Endothelial cell of umbilical vein (primary cell): ENCODE data around the gene ODF4. TPM values are rescaled to one million over a fixed set of nuclear protein-coding genes. Genes with fewer than 3 reads are reported as not detected.
A peak's percentile ranks its signal among the peaks of the same experiment; 100 is the strongest.

Experiments used
- BruUV-seq: library from RNA; stranded (reverse); fragments of 400-500 nt; replicated peaks from 2 replicates; lab custom pipeline; 2021; lab: Mats Ljungman, UMichigan
- CTCF ChIA-PET: fragments of 300-600, 350-600 bp; sonication (Branson Sonifier 250); formaldehyde crosslinking; loops from one replicate; lab custom pipeline; 2021; ENCODE audit warnings: antibody characterized with exemption, inconsistent platforms; lab: Charles Lee
- POLR2A ChIA-PET: fragments of 300-600, 350-600 bp; sonication (Branson Sonifier 250); formaldehyde crosslinking; loops from one replicate; lab custom pipeline; 2021; ENCODE audit warnings: antibody characterized with exemption, inconsistent platforms; lab: Charles Lee
- DNase-seq: peaks from one replicate; pipeline ENCODE4 v3.0.0-alpha.2; 2011; ENCODE audit warnings: low read depth, low spot score
- FAIRE-seq: peaks from 2 replicates; lab custom pipeline; 2011; peaks lifted over from hg19 to GRCh38; lab: Jason Lieb, UNC
- H2AFZ ChIP-seq: 2 replicates; pipeline ENCODE4 v1.6.0; 2012; ENCODE audit warnings: low read depth, low read length, control low read depth, inconsistent platforms
- H3K27ac ChIP-seq: 2 replicates; pipeline ENCODE4 v1.5.1; 2011; ENCODE audit warnings: low read depth, mild to moderate bottlenecking, control low read depth, low read length, moderate library complexity; ENCODE audit not compliant: insufficient read depth
- H3K27me3 ChIP-seq, 2 experiments: 2 replicates each; pipeline versions ENCODE4 v1.6.0 to v1.6.1; 2011; ENCODE audit warnings: low read length in 2 of 2, mixed read lengths in 1 of 2; ENCODE audit not compliant: control insufficient read depth in 2 of 2, insufficient read depth in 2 of 2
- H3K36me3 ChIP-seq, 2 experiments: 2 replicates in 1 of 2; 3 replicates in 1 of 2; pipeline ENCODE4 v1.5.1; 2011; ENCODE audit warnings: low read length in 2 of 2, mild to moderate bottlenecking in 1 of 2, moderate library complexity in 1 of 2; ENCODE audit not compliant: control insufficient read depth in 2 of 2, insufficient read depth in 2 of 2; ENCODE audit errors: extremely low read depth in 1 of 2
- H3K4me1 ChIP-seq: 3 replicates; pipeline ENCODE4 v1.5.1; 2011; ENCODE audit warnings: mild to moderate bottlenecking, low read length; ENCODE audit not compliant: control insufficient read depth, insufficient read depth; ENCODE audit errors: extremely low read depth
- H3K4me2 ChIP-seq: 2 replicates; pipeline ENCODE4 v1.6.1; 2011; ENCODE audit warnings: low read length, control low read depth, mixed read lengths; ENCODE audit not compliant: insufficient read depth
- H3K4me3 ChIP-seq, 3 experiments: fragments of 200-600 bp in 1 of 3; sonication (generic), shearing (Covaris generic) in 1 of 3; replicated peaks in 1 of 3; 2 replicates each; pipeline ENCODE4 v1.5.1; 2011 to 2016; ENCODE audit warnings: control low read depth in 3 of 3, low read length in 3 of 3, mild to moderate bottlenecking in 2 of 3, inconsistent platforms in 1 of 3, low read depth in 1 of 3, moderate library complexity in 1 of 3; ENCODE audit not compliant: insufficient read depth in 1 of 3
- H3K79me2 ChIP-seq: 2 replicates; pipeline ENCODE4 v1.6.0; 2012; ENCODE audit warnings: low read length, inconsistent platforms; ENCODE audit not compliant: control insufficient read depth, insufficient read depth
- H3K9ac ChIP-seq: replicated peaks from 2 replicates; pipeline ENCODE3; 2011; ENCODE audit warnings: low read length, control low read depth; ENCODE audit not compliant: insufficient read depth; ENCODE audit errors: extremely low read depth
- H3K9me1 ChIP-seq: replicated peaks from 3 replicates; pipeline ENCODE4 v1.6.0; 2011; ENCODE audit warnings: mild to moderate bottlenecking, low read length; ENCODE audit not compliant: control insufficient read depth, insufficient read depth; ENCODE audit errors: extremely low read depth
- H3K9me3 ChIP-seq: replicated peaks from 2 replicates; pipeline ENCODE4 v1.5.1; 2012; ENCODE audit warnings: low read length, inconsistent platforms; ENCODE audit not compliant: control insufficient read depth, insufficient read depth
- H4K20me1 ChIP-seq: replicated peaks from 2 replicates; pipeline ENCODE3; 2011; ENCODE audit warnings: mild to moderate bottlenecking, low read length; ENCODE audit not compliant: control insufficient read depth, insufficient read depth; ENCODE audit errors: extremely low read depth
- CTCF ChIP-seq, 2 donors: IDR thresholded peaks; 1 replicate in 1 of 2; 2 replicates in 1 of 2; pipeline ENCODE4 v1.5.1; 2011; ENCODE audit warnings: low read length in 2 of 2, mild to moderate bottlenecking in 2 of 2, moderate library complexity in 2 of 2, control low read depth in 1 of 2, inconsistent platforms in 1 of 2, low read depth in 1 of 2; ENCODE audit not compliant: insufficient read depth in 1 of 2; ENCODE audit errors: extremely low read depth in 1 of 2
- EZH2 ChIP-seq: IDR thresholded peaks from 2 replicates; pipeline ENCODE4 v1.6.1; 2012; ENCODE audit warnings: borderline replicate concordance, low read depth, mild to moderate bottlenecking, moderate library complexity, low read length, inconsistent platforms; ENCODE audit not compliant: severe bottlenecking
- FOS ChIP-seq: IDR thresholded peaks from 2 replicates; pipeline ENCODE4 v1.6.1; 2011; ENCODE audit warnings: mild to moderate bottlenecking, low read length, moderate library complexity, borderline replicate concordance; ENCODE audit not compliant: insufficient read depth
- GATA2 ChIP-seq: IDR thresholded peaks from 2 replicates; pipeline ENCODE4 v1.7.0; 2011; ENCODE audit warnings: low read depth, mild to moderate bottlenecking, moderate library complexity, mixed read lengths, low read length; ENCODE audit not compliant: insufficient read length, insufficient read depth
- JUN ChIP-seq: IDR thresholded peaks from 2 replicates; pipeline ENCODE4 v1.6.1; 2011; ENCODE audit warnings: borderline replicate concordance, low read depth; ENCODE audit not compliant: insufficient read length, insufficient read depth
- MAX ChIP-seq: IDR thresholded peaks from 2 replicates; pipeline ENCODE4 v1.6.1; 2011; ENCODE audit not compliant: insufficient read depth, insufficient read length
- MYC ChIP-seq: IDR thresholded peaks from one replicate; pipeline ENCODE4 v1.6.1; 2011; ENCODE audit warnings: mild to moderate bottlenecking, low read depth, low read length
- POLR2A ChIP-seq: IDR thresholded peaks from 2 replicates; pipeline ENCODE4 v1.6.1; 2012; ENCODE audit warnings: low read depth, mild to moderate bottlenecking, control low read depth, low read length
- POLR2AphosphoS5 ChIP-seq: IDR thresholded peaks from 2 replicates; pipeline ENCODE4 v1.6.1; 2012; ENCODE audit warnings: low read depth, mild to moderate bottlenecking, control low read depth, low read length, moderate library complexity; ENCODE audit not compliant: insufficient read depth
- dilution Hi-C: fragments of 300-500 bp; cut with MboI; formaldehyde crosslinking; loops from one replicate; pipeline ENCODE4 v1.15.0; 2019; ENCODE audit warnings: low sequenced_read_pairs; ENCODE audit not compliant: extremely low pct_ligation_motif_present
- intact Hi-C: fragments of 100-400 bp; cut with micrococcal nuclease; formaldehyde crosslinking; loops from one replicate; pipeline ENCODE4 v1.10.0; 2022
- polyA plus RNA-seq, 4 experiments: library from polyadenylated mRNA; depleted of rRNA in 3 of 4; stranded (reverse) in 3 of 4; unstranded in 1 of 4; fragments of >200 nt; gene quantifications; 2 replicates each; pipeline versions ENCODE4 v1.2.1 to v1.2.3, GENCODE V29; 2011 to 2012; ENCODE audit warnings: missing spikeins in 1 of 4
- total RNA-seq: library from RNA; stranded (reverse); gene quantifications from 2 replicates; pipeline ENCODE4 v1.2.3, GENCODE V29; 2021

The ODF4 gene
- total and polyA plus RNA-seq, 2 donors (not counting 3 experiments of a cell fraction or from before 2014, with no cell fraction given) = not detected

GRCh38 chr17:8311131-8311790 is 28.4 kb upstream of the ODF4 start:
- peaks cover 31% of the 10 kb centered on the region for H3K4me1 ChIP-seq
- peak overlapping the region; percentile 56 for H3K9ac ChIP-seq
- H3K4me3 ChIP-seq = peak overlapping the region; percentile 29 to 67 (median 60)
- peaks cover 9 to 27% of the 10 kb centered on the region in 2 experiments for H3K36me3 ChIP-seq
- CTCF ChIA-PET = no interaction called here
- no peaks in the 10 kb centered on the region for H3K9me1 ChIP-seq
- H3K27me3 ChIP-seq = no peaks in the 10 kb centered on the region
- dilution Hi-C loops = no loop called here
- no peaks in the 10 kb centered on the region for H3K9me3 ChIP-seq
- no peak overlapping the region for H2AFZ ChIP-seq
- intact Hi-C loops = loop anchor here (2.0 kb wide), 1 partner anchor 16 kb away; no protein-coding TSS in a partner anchor
- no TSS peak for BruUV-seq
- H3K27ac ChIP-seq = peak overlapping the region; percentile 48
- H4K20me1 ChIP-seq = no peaks in the 10 kb centered on the region
- peak overlapping the region; percentile 78 for H3K4me2 ChIP-seq
- no peak for TF ChIP-seq POLR2A
- TF ChIP-seq POLR2AphosphoS5 = peak; percentile 53
- POLR2A ChIA-PET = no interaction called here
- FAIRE-seq (no peak), DNase-seq (peak; percentile 46)
- H3K79me2 ChIP-seq = peaks cover 32% of the 10 kb centered on the region

GRCh38 chr17:8312251-8312650 is 27.4 kb upstream of the ODF4 start:
- dilution Hi-C loops (no loop called here), intact Hi-C loops (no loop called here)
- Histone ChIP-seq H3K27me3 (no peaks in the 10 kb centered on the region), H3K9me1 (no peaks in the 10 kb centered on the region), H3K27ac (no peak overlapping the region), H3K9me3 (no peaks in the 10 kb centered on the region), H3K4me1 (peaks cover 31% of the 10 kb centered on the region), H4K20me1 (no peaks in the 10 kb centered on the region), H3K36me3 (peaks cover 9 to 31% of the 10 kb centered on the region in 2 experiments), H2AFZ (no peak overlapping the region), H3K9ac (no peak overlapping the region), H3K4me3 (no peak overlapping the region), H3K79me2 (peaks cover 32% of the 10 kb centered on the region), H3K4me2 (no peak overlapping the region)
- BruUV-seq = no TSS peak
- ChIA-PET CTCF (no interaction called here), POLR2A (interaction anchor here (1.1 kb wide), 1 partner anchor 14 kb away, joined by 5 read pairs; no protein-coding TSS in a partner anchor)
- DNase-seq (no peak), FAIRE-seq (no peak)
- no peak for TF ChIP-seq JUN
- no peak for TF ChIP-seq MAX
- no peak for TF ChIP-seq GATA2
- TF ChIP-seq CTCF (IDR thresholded peaks at IDR 0.05; ENCODE audit: extremely low read depth in 1 of 2, insufficient read depth in 1 of 2, low read depth in 1 of 2, low read length in 2 of 2) = no peak
- TF ChIP-seq FOS = no peak
- no peak for TF ChIP-seq MYC
- no peak for TF ChIP-seq EZH2
- no peak for TF ChIP-seq POLR2A
- no peak for TF ChIP-seq POLR2AphosphoS5
